ENCODE measurements around the gene DFFA.

DNA sequence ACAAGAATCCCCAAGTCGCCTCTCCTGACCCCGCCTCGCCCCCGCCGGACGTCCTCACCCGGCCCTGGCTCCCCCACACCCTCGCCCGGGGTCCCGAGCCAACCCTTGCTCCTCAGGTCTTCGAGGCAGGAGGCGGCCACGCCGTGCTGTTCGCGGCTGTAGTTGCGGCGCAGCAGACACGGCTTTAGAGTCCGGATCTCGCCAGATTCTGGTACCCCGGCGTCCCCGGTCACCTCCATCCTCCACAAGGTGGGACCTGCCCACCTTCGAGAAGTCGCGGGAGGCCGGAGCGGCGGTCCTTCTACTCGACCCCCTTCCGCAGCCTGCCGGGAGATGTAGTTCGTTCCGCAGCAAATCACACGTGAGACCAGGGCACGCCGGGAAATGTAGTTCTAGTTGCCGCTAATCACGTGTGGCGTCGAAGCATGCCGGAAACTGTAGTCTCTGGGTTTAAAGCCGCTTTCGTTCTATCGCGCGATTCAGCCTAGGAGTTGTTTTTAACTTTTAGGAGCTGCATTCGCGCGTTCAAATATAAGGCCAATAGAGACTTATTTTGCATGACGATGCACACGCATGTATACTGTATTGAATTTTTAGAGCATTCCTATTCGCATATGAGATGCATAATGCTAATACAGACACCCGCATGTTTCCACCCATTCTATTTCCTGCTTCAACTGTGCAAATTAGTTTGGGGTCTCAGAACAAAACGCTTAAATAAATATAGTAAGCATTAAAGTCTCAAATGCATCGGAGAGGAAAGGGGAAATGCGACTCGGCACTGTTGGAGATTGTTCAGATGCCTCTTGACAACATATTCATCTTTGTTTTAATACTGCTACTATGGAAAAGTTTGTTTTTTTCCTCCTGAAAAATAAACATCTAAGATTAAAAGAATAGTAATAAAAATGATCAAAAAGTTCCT lies at the start of gene DFFA:
- no peak for TF ChIP-seq EZH2 (IDR thresholded peaks at IDR 0.05; ENCODE audit: borderline replicate concordance, low read depth, low read length, poor library complexity, severe bottlenecking)
- TF ChIP-seq, protein P1, sequence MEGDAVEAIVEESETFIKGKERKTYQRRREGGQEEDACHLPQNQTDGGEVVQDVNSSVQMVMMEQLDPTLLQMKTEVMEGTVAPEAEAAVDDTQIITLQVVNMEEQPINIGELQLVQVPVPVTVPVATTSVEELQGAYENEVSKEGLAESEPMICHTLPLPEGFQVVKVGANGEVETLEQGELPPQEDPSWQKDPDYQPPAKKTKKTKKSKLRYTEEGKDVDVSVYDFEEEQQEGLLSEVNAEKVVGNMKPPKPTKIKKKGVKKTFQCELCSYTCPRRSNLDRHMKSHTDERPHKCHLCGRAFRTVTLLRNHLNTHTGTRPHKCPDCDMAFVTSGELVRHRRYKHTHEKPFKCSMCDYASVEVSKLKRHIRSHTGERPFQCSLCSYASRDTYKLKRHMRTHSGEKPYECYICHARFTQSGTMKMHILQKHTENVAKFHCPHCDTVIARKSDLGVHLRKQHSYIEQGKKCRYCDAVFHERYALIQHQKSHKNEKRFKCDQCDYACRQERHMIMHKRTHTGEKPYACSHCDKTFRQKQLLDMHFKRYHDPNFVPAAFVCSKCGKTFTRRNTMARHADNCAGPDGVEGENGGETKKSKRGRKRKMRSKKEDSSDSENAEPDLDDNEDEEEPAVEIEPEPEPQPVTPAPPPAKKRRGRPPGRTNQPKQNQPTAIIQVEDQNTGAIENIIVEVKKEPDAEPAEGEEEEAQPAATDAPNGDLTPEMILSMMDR (conservative IDR thresholded peaks at IDR 0.05; ENCODE audit: low read depth, low read length), result no peak
